GM20000 (cell line): ENCODE data around the gene MICAL3.
"Not testable (repeated sequence)": the region's sequence is repeated elsewhere in the genome, so short reads cannot be mapped to it uniquely, and the experiment has no call there.

Experiments
- DNase-seq: peaks from one replicate; pipeline ENCODE4 v3.0.0; 2012; ENCODE audit warnings: low spot score
- CTCF ChIP-seq: IDR thresholded peaks from 2 replicates; pipeline ENCODE4 v1.5.1; 2012; ENCODE audit warnings: mild to moderate bottlenecking, control low read depth; ENCODE audit errors: extremely low read depth, missing control alignments

The MICAL3 gene

GRCh38 chr22:17944256-17944655 lies 80.1 kb downstream of the MICAL3 start:
- TF ChIP-seq CTCF, result no peak
- no peak for DNase-seq

- no peak for DNase-seq
Measured at GRCh38 chr22:17943533-17944249, 80.7 kb downstream of the MICAL3 start.

GRCh38 chr22:17942721-17943120 lies 81.6 kb downstream of the MICAL3 start:
- no peak for TF ChIP-seq CTCF
- DNase-seq, result no peak

More at GRCh38 chr22:17943533-17944249, 80.7 kb downstream of the MICAL3 start:
- no peak for TF ChIP-seq CTCF

- no peak for TF ChIP-seq CTCF
- DNase-seq, result no peak
Measured at GRCh38 chr22:17941471-17942406, 82.6 kb downstream of the MICAL3 start.

- no peak for DNase-seq
- TF ChIP-seq CTCF, result no peak
Measured at GRCh38 chr22:17939579-17939978, 84.8 kb downstream of the MICAL3 start.

- no peak for DNase-seq
- TF ChIP-seq CTCF, result no peak
Measured at GRCh38 chr22:17939011-17939410, 85.3 kb downstream of the MICAL3 start.

GRCh38 chr22:17938484-17938924 lies 85.9 kb downstream of the MICAL3 start:
- no peak for TF ChIP-seq CTCF
- no peak for DNase-seq

GRCh38 chr22:17932457-17932856 lies 91.9 kb downstream of the MICAL3 start:
- DNase-seq, result not testable (repeated sequence)
